Dermis lymphatic vessel endothelial cell (primary cell): Measurements from ENCODE around the gene FAM13A. TPM values are rescaled to one million over a fixed set of nuclear protein-coding genes. Genes with fewer than 3 reads are reported as not detected.

Source experiments
- total RNA-seq: library from RNA; depleted of rRNA; stranded (reverse); fragments of >200 nt; gene quantifications from 2 replicates; pipeline ENCODE4 v1.2.1, GENCODE V29; 2014

The FAM13A gene
- 0.17 and 0.43 TPM in 2 replicates for total RNA-seq

DNA sequence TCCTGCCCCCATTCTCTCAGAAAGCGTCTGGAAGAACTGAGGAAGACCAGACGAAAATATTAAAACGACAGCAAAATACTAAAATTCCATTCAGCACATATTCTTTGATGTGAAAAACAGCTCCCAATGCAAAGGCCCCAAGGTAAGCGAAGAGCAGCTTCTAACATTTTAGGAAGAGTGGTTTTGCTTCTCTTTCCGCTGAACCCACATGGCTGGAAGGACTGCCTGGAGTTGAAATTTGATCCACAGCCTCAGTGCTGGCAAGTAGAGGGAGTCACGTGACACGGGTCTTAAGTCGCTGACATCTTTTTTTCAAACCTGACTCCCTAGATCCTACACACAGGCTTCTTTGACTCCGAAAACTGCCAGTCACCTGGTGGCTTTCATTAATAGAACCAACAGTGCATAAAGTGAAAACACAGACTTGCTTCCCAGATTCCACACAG, at the start of gene FAM13A:
Gene FAM13A, minus strand, starts transcription at position 233 of the 446 bp plus-strand sequence. Its CDS starts 221 bp downstream, at position 12.

DNA sequence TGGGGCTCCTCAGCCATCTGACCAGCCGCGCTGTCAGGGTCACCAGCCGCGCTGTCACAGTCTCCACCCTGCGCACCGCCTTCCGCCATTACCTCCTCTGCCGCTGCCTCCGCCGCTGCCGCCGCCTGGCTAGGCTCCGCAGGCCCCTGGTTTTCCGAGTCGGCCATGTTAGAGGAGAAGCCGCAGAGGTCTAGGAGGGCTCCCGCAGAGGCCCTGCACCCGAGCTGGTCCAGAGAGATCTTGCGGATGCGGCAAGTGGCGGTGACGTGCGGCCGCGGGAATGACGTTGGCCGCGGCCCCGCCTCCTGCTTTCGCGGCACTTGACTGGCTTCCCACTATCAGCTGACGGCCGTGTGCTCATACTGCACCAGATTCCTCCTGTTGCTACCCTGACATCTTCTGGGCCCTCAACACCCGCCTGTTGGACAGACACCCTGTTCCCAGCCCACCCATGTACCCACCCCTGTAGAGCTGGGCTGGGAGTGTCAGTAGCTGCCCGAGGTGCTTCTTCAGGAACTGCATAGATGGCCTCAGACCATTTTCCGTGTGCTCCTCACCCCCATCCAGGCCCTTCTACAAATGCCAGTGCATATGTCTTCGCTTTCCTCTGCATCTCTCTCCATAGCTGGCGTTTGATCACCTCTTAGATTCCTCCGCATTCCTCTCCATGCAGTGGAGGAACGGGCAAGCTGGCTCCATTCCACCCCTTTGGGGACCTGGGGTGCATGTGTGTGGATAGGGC, 359.2 kb downstream of the FAM13A start, which contains the start of gene NAP1L5:
Gene NAP1L5, minus strand, starts transcription at position 242 of the 742 bp plus-strand sequence. Its CDS starts 75 bp downstream, at position 167.

Other genes starting within 250 kb of the FAM13A start
- 2.9 and 5.1 TPM in 2 replicates for gene TIGD2, start 54.3 kb upstream of the FAM13A start, total RNA-seq